ENCODE results near the gene ANKRD12. TPM values are rescaled to one million over a fixed set of nuclear protein-coding genes. Genes with fewer than 3 reads are reported as not detected.
A peak's percentile ranks its signal among the peaks of the same experiment; 100 is the strongest.

ANKRD12 gene
- total RNA-seq, 2 donors from 2014 or later: 22.3 to 32.3 TPM

DNA sequence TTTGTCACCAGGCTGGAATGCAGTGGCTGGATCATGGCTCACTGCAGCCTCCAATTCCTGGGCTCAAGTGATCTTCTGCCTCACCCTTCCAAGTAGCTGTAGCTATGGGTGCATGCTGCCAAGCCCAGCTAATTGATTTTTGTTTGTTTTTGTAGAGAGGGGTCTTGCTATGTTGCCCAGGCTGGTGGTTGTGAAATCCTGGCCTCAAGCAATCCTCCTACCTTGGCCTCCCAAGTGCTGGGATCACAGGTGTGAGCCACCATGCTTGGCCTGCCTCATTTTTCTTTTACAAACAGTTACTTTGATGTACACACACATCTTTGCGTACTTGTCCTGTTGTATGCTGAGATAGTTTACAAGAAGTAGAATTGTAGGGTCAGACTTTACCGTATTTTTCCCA is 13.1 kb upstream of the ANKRD12 start:
- Histone ChIP-seq H3K27ac (no peak overlapping the region), H3K27me3 (no peaks in the 10 kb centered on the region), H3K4me1 (peaks cover 0 to 39% of the 10 kb centered on the region in 2 donors), H3K36me3 (peaks cover 42% of the 10 kb centered on the region), H3K4me3 (no peak overlapping the region), H3K9me3 (no peaks in the 10 kb centered on the region)
- TF ChIP-seq, protein P1, sequence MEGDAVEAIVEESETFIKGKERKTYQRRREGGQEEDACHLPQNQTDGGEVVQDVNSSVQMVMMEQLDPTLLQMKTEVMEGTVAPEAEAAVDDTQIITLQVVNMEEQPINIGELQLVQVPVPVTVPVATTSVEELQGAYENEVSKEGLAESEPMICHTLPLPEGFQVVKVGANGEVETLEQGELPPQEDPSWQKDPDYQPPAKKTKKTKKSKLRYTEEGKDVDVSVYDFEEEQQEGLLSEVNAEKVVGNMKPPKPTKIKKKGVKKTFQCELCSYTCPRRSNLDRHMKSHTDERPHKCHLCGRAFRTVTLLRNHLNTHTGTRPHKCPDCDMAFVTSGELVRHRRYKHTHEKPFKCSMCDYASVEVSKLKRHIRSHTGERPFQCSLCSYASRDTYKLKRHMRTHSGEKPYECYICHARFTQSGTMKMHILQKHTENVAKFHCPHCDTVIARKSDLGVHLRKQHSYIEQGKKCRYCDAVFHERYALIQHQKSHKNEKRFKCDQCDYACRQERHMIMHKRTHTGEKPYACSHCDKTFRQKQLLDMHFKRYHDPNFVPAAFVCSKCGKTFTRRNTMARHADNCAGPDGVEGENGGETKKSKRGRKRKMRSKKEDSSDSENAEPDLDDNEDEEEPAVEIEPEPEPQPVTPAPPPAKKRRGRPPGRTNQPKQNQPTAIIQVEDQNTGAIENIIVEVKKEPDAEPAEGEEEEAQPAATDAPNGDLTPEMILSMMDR (IDR thresholded peaks at IDR 0.05): no peak
- DNase-seq (ENCODE audit: low spot score): no peak

DNA sequence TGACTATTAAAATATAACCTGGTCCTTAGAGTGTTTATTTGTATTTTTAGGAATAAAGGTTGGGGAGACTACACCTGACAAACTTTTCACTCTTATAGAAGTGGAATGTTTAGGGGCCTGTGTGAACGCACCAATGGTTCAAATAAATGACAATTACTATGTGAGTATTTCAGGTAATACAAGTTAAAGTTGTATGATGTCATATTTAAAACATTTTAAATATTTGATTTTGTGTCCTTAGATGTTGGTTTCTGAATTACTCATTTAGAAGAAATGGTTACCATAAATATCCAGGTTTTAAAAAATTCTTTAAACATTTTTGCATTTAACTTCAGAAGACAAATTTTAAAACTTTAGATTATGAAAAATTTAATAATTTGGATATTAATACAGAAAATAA is 11.8 kb upstream of the ANKRD12 start:
- H3K4me3 ChIP-seq: no peak overlapping the region
- TF ChIP-seq, protein P1 (IDR thresholded peaks at IDR 0.05): no peak
- no peak for DNase-seq (ENCODE audit: low spot score)
- H3K4me1 ChIP-seq: peaks cover 0 to 29% of the 10 kb centered on the region in 2 donors
- H3K9me3 ChIP-seq: no peaks in the 10 kb centered on the region
- H3K27ac ChIP-seq: no peak overlapping the region
- H3K36me3 ChIP-seq: peaks cover 47% of the 10 kb centered on the region
- no peaks in the 10 kb centered on the region for H3K27me3 ChIP-seq

DNA sequence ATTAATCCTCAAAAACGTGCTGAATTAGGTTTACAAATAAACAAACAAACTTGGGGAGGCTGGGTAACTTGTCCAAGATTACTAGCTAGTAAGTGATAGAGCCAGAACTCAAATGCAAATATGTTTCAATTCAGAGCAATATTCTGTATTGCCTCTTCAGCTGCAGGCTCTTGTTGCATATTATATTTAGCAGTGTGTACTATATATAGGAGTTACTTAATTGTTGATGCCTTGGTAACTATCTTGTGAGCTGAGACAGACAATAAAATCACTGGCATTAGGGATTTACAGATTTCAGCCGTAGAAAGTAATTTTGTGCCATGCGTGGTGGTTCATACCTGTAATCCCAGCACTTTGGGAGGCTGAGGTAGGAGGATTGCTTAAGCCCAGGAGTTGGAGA is 10.2 kb upstream of the ANKRD12 start:
- TF ChIP-seq, protein P1 (IDR thresholded peaks at IDR 0.05): no peak
- Histone ChIP-seq H3K4me1 (peaks cover 0 to 23% of the 10 kb centered on the region in 2 donors), H3K27me3 (no peaks in the 10 kb centered on the region), H3K27ac (peak overlapping the region; percentile 49 to 61), H3K36me3 (peaks cover 44% of the 10 kb centered on the region), H3K9me3 (no peaks in the 10 kb centered on the region), H3K4me3 (no peak overlapping the region)
- DNase-seq (ENCODE audit: low spot score): no peak

DNA sequence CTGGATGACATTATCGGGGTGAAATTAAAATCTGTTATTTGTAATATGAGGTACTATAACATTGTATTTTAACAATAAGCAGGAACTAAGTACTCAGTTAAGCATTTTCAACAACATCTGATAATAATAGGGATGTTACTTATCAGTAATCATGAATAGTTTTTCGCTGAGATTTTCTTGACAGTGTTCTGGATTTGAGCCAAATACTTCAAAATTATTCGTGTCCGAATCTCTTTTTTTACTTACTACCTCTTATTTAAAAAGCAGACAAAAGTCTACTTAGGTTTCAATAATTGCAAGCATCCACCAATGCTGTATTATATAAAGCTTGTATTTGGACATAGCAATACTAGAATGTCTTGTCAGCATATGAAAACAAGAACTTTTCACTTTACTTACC is 6.4 kb upstream of the ANKRD12 start:
- H3K27ac ChIP-seq: no peak overlapping the region
- H3K4me3 ChIP-seq: no peak overlapping the region
- H3K4me1 ChIP-seq: peaks cover 0 to 21% of the 10 kb centered on the region in 2 donors
- TF ChIP-seq, protein P1 (IDR thresholded peaks at IDR 0.05): no peak
- H3K9me3 ChIP-seq: no peaks in the 10 kb centered on the region
- H3K36me3 ChIP-seq: peaks cover 44% of the 10 kb centered on the region
- no peaks in the 10 kb centered on the region for H3K27me3 ChIP-seq
- DNase-seq (ENCODE audit: low spot score): no peak

DNA sequence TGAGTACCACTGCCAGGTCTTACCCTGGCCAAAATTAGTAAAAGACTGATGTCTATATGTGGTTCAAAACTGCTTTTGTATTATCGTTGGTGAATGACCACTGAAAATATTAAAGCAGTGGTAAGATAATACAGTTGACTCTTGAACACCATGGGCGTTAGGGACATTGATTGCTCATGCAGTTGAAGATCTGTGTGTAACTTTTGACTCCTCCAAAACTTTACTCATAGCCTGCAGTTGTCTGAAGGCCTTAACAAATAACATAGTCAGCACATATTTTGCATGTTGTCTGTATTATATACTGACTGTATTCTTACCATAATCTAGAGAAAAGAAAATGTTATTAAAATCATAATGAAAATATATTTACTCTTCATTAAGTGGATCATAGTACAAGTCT is 5.8 kb upstream of the ANKRD12 start:
- Histone ChIP-seq H3K36me3 (peaks cover 44% of the 10 kb centered on the region), H3K4me1 (peaks cover 0 to 21% of the 10 kb centered on the region in 2 donors), H3K27me3 (no peaks in the 10 kb centered on the region), H3K9me3 (no peaks in the 10 kb centered on the region), H3K4me3 (no peak overlapping the region), H3K27ac (no peak overlapping the region)
- TF ChIP-seq, protein P1 (IDR thresholded peaks at IDR 0.05): no peak
- DNase-seq (ENCODE audit: low spot score): no peak

DNA sequence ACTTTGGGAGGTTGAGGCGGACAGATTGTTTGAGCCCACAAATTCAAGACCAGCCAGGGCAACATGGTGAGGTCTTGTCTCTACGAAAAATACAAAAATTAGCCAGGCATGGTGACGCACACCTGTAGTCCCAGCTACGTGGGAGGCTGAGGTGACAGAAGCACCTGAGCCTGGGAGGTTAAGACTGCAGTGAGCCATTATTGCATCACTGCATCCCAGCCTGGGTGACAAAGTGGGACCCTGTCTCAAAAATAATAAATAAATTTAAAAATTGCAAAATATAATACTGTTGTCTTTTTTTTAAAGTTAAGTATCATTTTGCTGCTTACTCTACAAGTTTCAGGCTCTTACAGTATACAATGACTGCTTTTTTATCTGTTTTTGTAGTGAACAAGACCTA is 4.0 kb upstream of the ANKRD12 start:
- no peak for DNase-seq (ENCODE audit: low spot score)
- H3K4me3 ChIP-seq: no peak overlapping the region
- no peaks in the 10 kb centered on the region for H3K27me3 ChIP-seq
- H3K9me3 ChIP-seq: no peaks in the 10 kb centered on the region
- peaks cover 32% of the 10 kb centered on the region for H3K36me3 ChIP-seq
- peaks cover 0 to 16% of the 10 kb centered on the region in 2 donors for H3K4me1 ChIP-seq
- H3K27ac ChIP-seq: no peak overlapping the region
- TF ChIP-seq, protein P1 (IDR thresholded peaks at IDR 0.05): no peak

Data from right atrium auricular region (tissue), 2 donors.